ENCODE results near the gene SCLY.

Gene SCLY

DNA sequence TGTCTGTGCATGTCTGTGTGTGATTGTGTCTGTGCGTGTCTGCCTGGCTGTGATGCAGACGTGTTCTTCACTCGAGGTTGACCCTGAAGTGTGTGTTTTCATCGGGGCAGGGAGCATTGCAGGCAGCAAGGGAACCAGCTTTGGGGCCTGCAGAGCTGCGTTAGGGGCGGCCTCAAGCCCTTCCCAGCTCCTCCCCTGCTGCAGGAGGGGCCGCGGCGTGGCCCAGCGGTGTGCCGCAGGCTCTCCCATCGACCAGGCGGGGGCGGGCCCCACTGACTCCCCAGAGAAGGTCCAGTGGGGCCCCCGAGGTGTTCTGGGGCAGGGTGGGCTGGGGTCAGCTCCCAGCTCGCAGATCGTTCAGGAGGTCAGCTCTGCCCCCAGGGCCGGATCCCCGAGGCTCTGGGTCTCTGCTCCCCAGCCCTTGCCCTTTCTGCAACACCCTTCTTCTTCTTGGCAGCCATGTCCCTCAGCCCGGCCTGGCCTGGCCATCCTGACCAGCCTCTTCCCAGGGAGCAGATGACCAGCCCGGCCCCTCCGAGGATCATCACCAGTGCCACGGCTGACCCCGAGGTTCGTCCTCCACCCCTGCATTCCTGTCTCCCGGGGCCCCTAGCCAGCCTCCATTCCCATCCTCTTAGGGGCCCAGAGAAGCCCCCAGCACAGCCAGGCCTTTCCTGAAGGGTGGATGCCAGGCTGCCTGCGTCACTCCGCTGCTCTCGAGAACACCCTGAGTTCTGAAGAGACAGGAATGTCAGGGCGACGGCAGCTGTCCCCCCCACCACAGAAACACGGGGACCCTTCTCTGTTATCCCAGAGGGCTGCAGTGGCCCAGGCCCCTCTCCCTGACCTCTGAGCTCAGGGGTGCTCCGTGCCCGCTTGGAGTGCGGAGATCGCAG is 66.6 kb downstream of the SCLY start:
- no peak for DNase-seq (ENCODE audit: low spot score)

DNA sequence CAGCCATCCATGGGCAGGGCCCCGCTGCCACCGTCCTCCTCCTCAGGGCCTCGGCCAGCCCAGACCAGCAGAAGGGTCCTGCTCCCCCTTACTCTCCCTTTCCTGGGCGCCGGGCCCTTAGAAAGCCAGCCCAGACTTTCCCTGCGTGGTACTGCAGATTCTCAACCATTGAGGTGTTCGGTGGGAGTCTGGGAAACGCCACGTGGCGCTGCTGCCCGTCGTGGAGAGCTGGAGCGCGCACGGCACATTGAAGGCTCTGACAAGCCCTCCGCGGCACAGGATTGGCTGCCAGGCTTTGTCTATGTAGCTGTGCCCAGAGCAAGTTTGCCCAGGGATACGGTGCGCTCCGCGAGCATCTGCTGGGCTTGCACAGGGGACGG is 67.2 kb downstream of the SCLY start:
- no peak for DNase-seq (ENCODE audit: low spot score)

DNA sequence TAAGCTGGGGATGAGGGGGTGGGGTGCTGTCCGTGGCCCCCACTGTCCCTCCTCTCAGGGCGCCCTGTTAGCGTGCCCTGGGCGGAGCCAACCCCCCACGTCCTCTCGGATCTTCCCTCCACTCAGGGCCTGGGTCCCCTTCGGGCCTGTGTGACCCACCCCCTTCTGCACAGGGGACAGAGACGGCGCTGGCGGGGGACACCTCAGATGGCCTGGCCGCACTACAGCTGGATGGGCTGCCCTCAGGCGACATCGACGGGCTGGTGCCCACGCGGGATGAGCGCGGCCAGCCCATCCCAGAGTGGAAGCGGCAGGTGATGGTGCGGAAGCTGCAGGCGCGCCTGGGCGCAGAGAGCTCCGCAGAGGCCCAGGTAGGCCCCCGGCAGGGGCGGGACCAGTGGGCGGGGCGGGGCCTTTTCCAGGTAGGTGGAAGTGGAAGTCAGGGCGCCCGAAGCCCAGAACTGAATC is 67.8 kb downstream of the SCLY start:
- no peak for DNase-seq (ENCODE audit: low spot score)

DNA sequence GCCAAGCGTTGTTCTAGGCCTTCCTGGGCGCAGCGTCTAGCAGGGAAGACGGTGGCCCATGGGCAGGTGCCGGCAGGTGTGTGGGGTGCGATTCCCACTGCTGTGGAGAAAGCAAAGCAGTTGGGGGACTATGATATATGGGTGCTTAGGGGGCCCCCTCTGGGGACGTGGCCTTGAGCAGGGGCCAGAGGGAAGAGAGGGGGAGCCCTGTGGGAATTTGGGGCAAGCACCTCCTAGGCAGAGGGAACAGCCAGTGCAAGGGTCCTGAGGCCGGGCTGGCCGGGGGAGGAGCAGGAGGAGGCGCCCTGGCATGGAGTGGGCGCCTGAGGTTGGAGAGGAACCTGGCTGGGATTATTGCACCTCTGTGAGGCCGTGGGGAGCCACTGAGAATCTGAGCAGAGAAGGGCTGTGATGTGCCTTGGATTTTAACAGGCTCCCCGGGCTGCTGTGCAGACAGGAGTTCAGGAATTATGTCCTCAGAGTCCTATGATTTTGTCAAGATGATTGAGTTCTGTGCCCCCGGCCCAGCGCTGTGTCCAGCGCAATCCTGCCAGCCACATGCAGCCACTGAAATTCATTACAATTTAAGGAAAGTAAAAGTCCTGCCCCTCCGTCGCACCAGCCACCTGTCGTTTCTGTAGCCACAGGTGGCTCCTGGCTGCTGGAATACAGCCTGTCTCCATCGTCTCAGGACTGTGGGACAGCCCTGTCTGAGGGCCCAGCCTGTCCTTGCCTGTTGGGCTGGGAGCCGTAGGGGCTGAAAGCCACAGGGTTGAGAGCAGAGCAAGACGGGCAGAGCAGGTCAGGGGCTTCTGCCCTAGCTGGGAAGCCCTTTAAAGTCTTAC is 68.6 kb downstream of the SCLY start:
- no peak for DNase-seq (ENCODE audit: low spot score)

DNA sequence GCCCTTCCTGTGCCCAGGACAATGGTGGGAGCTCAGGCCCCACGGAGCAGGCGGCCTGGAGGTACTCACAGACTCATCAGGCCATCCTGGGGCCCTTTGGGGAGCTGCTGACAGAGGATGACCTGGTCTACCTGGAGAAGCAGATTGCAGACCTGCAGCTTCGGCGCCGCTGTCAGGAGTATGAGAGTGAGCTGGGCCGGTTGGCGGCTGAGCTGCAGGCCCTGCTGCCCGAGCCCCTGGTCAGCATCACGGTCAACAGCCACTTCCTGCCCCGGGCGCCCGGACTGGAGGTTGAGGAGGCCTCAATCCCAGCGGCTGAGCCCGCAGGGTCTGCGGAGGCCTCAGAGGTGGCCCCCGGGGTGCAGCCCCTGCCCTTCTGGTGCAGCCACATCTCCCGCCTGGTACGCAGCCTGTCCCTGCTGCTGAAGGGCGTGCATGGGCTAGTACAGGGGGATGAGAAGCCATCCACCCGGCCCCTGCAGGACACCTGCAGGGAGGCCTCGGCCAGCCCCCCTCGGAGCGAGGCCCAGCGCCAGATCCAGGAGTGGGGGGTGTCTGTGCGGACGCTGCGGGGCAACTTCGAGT is 69.4 kb downstream of the SCLY start:
- DNase-seq (ENCODE audit: low spot score): no peak

DNA sequence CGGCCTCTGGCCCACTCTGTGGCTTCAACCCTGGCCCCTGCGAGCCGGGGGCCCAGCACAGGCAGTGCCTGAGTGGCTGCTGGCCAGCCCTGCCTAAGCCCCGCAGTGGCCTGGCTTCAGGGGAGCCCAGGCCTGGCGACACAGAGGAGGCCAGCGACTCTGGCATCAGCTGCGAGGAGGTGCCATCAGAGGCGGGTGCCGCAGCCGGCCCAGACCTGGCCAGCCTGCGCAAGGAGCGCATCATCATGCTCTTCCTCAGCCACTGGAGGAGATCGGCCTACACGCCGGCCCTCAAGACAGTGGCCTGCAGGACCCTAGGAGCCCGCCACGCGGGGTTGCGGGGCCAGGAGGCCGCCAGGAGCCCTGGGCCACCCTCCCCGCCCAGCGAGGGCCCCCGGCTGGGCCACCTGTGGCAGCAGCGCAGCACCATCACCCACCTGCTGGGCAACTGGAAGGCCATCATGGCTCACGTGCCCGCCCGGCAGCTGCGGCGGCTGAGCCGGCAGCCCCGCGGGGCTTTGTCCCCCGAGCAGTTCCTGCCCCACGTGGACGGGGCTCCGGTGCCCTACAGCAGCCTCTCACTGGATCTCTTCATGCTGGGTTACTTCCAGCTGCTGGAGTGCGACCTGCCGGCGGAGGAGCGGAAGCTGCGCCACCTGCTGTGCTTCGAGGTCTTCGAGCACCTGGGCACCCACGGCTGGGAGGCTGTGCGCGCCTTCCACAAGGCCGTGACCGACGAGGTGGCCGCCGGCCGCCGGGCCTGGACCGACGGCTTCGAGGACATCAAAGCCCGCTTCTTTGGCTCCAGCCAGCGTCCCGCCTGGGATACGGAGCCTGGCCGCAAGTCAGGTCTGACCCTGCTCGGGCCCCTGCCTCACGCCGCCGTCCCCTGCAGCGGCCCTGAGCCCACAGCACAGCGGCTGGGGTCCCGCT is 70.2 kb downstream of the SCLY start:
- no peak for DNase-seq (ENCODE audit: low spot score)

DNA sequence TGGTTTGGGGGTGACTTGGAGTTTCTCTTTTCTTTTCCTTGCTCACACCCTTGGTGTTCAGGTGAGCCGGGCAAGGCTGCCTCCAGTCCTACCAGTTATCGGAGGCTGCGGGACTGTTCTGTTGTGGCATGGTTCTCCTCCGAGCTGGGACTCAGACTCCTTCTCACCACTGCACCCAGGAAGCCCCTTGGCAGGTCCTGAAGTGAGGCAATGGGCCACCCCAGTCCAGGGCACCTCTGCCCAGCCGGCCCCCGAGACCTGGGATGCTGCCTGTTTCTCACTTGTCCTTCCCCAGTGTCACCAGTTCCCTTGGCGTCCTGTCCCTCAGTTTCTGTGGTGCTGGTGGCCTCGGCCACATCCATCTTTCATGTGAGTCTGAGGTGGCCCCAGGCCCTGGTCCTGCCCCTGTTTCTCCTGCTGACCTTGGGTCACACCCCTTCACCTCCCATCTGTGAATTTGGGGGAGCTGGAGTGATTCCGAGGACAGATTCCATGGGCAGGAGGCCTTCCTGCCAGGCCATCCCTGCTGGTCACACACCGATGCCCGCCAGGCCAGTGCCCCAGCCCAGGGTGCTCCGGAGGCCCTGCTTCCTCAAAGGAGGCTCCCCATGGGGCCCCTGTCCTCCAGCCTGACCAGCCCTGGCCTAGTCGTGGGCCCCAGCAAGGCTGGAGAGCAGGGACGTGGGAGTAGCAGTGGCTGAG is 71.1 kb downstream of the SCLY start:
- no peak for DNase-seq (ENCODE audit: low spot score)

DNA sequence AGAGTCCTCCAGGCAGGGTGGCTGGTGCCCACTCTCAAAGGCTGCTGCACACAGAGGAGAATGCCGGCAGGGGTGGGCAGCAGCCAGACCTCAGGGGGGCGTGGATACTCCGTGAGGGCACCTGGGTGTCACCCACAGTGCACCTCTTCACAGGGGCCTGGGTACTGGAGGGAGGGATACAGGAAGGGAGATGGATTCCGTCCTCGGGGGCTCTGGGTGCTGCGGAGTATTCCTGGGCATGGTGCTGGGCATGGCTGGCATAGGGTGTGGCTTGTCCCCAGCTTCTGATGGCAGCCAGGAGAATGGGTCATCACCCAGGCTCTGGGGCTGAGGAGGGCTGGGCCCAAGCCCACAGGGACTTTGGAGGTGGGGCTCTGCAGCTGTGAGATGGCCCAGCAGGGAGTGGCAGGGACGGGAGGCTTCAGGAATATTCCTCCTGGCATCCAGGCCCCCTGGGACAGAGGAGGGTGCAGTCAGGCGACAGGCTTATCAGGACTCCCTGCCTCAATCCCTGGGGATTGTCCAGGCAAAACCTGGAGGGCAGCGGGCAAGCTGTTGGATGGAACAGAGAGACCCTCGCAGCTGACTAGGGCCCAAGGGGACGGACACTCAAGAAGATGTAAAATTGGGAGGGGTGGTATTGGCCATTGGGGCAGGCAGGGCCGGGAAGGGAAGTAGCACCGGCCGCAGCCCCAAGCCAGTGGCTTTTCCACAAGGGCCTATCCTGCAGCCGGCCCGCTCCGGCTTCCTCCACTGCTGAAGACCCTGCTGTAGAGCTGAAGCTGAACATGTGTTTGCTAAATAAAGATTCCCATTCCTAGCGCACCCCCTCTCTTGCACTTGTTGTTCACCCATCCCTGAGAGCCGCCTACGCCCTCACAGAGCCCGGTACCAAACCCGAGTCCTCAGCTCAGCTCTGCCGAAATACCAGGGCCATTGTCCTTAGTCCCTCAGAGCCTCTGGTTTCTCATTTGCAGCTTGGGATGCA is 72.0 kb downstream of the SCLY start:
- no peak for DNase-seq (ENCODE audit: low spot score)

DNA sequence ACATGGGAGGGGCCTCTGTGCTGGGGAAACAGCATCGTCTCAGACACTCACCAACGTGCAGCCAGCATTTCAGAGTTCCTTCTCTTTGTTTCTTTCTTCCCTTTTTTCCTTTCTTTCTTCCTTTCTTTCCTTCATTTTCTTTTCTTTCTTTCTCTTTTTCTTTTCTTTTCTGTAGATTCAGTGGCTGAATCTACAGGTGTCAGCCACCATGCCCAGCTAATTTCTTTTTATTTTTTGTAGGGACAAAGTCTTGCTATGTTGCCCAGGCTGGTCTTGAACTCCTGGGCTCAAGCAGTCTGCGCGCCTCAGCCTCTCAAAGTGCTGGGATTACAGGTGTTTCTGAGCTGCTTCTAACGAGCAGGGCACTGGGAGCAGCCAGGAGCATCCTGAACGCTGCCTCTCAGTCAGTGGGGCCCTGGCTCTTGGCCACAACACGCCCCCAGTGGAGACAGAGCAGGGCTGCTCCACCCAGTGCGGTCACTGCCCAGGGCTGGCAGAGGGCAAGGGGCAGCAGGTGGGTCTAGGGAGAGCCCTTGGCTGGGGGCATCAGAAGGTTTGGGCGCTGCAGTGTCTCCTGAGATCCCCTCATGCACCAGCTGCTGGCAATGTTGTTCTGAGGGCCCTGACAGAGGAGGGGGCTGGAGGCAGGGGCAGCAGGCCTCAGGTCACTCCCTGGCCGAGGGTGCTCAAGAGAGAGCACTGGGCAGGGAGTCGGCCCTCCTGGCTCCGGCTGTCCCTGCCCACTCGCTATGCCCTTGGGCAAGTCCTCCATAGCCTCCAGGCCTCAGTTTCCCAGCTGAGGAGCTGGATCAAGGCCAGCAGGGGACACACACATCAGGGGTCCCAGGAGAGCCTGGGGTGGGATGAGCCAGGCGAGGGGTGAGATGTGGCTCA is 72.9 kb downstream of the SCLY start:
- no peak for DNase-seq (ENCODE audit: low spot score)

DNA sequence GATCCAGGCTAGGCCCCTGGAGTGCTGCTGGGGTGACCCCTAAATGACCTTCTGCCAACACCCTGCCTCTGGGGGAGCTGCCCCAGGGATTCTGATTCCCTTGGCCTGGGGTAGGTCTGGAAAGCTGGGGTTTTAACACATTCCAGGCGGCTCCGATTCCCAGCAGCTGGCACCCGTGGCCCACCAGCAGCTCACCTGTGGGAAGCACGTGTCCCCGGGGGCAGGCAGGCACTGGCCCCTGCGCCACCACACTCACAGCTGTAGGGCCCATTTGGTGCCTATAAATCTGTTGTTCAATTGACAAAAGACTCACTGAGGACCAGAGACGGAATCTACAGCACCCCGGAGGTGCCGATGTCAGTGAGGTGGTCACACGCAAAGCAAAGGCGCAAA is 73.6 kb downstream of the SCLY start:
- DNase-seq (ENCODE audit: low spot score): no peak

DNA sequence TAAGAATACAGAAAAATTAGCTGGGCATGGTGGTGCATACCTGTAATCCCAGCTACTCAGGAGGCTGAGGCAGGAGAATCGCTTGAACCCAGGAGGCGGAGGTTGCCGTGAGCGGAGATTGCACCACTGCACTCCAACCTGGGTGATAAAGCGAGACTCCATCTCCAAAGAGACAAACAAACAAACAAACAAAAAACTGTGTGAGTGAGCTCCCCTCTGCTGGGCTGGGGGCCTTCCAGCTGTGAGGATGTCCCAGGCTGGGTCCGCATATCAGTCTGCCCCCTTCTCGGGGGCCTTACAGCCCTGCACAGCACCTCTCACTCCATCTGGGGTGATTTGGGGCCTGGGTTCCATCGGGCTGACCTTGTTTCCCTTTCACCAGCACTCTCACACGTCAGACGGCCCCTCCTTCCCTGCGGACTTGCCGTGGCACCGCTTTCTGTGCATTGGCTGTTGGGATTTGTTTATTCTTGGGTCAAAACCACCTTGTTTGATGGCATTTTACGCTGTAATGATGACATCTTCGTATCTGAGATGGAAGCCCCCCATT is 74.9 kb downstream of the SCLY start:
- no peak for DNase-seq (ENCODE audit: low spot score)

DNA sequence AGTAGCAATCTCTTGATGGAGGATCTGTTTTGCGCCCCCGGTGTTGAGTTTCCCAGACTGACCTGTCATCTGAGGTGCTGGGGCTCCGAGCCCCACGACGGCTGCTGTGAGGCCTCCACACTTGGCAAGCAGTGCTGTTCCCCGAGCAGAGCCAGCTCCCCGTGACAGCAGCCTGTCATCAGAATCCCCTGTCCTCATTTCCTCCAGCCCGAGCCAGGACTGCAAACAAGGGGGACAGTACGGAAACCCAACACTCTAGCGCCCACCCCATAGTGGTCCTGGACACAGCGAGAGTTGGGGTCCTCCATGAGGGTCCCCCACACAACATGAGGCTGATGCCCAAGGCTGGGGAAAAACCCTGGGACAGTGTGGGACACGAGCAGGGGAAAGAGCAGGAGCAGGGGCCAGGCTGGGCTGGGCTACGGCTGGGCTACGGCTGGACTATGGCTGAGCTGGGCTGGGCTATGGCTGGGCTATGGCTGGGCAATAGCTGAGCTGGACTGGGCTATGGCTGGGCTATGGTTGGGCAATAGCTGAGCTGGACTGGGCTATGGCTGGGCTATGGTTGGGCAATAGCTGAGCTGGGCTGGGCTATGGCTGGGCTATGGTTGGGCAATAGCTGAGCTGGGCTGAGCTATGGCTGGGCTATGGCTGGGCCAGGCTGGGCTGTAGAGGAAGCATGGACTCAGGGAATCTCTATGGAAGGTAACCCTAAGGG is 76.2 kb downstream of the SCLY start:
- DNase-seq (ENCODE audit: low spot score): no peak

DNA sequence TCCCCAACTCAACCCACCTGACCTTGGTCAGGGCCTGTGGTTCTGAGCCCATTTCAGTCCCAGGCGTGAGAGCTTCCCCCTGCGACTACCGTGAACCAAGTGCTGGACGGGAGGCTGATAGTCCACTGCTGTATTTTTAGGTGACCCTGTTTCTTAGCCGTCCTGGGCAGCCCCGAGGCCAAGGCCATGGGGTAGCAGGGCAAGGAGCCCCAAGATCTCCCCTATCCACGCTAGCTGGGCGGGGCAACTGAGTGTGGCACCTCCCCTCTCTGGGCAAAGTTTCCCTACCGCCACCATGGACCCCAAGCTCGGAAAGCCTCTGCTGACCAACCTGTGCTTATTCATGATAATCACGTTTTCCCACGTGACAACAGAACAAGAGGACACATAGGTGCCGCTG is 77.1 kb downstream of the SCLY start:
- no peak for DNase-seq (ENCODE audit: low spot score)

DNA sequence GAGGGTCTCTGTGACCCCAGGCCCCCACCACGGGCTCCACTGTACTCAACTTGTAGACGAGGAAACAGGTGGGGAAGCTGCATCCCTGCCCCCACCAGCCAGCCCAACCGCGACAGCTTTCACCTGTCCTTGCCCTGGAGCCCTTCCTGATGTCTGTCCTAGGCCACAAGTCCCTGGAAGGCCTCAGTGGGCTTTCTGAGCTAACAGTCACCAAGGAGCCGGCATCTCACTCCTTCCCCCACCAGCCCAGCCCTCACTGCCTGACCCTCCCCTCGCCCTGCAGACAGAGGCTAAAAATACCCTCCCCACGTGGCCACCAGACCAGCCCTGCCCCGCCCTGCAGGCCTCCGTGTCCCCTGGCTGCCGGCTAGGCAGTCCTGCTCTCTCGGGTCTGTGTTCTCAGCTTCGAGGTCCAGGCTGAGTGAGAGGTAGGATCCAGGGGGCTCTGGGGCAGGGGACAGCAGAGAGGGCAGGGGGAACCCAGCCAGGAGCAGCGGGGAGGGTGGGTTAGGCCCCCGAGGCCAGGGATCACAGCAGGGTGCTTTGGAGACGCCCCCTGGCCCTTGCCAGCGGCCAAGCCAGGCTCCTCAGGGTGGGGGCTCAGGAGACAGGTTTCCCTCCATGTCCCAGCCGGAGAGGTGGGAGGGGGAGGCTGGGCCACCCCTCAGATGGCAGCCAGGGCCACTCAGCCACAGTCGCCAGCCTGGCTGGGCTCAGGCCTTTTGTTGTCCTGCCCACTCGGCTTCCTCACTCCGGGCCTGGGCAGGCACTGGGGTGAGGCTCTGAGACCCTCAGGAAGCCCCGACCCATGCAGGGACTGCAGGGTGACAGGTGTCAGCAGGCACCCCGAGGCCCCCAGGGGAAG is 77.8 kb downstream of the SCLY start, which contains the start of gene KLHL30:
Gene KLHL30 (plus strand): TSS at position 338 of the 865 bp plus-strand sequence. CDS start 2,087 bp downstream, outside the sequence.
- DNase-seq (ENCODE audit: low spot score): no peak

DNA sequence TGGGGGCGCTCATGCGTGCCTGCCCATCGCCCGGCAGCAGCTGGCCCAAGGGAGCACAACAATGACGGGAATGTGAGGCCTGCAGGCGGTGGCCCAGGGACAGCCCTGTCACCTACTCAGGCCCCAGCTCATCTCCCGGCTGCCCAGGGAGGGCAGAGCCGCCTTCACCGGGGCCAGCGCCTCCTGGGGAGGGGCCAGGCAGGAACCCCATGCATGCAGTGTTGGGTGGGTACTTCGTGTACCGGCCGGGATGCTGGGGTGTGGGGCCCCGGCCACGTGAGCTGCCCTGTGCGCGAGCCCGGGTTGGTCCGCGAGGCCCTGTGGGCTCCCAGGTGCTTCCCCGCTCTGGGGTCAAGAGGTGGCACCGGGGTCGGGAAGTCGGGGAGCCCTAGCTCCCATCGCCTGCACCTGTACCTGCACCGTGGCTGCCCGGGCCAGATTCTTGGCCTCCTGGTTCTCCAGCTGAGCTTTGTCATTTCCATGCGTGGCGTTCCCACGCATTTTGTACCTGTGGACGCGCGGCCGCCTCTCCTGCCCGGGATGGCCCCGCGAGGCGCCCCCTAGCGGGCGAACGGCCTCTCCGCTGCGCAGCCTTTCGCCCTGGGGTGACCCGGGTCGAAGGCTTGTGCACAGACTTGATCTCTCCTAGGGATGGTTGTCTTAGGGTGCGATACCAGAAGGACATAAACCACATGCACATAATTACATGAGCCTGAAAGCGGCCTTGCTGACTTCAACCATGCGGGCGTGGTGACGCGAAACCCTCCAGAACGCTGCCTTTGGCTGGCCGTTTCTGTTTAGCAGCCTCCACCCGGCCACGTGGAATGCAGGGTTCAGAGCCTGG is 78.6 kb downstream of the SCLY start:
- DNase-seq (ENCODE audit: low spot score): no peak

DNA sequence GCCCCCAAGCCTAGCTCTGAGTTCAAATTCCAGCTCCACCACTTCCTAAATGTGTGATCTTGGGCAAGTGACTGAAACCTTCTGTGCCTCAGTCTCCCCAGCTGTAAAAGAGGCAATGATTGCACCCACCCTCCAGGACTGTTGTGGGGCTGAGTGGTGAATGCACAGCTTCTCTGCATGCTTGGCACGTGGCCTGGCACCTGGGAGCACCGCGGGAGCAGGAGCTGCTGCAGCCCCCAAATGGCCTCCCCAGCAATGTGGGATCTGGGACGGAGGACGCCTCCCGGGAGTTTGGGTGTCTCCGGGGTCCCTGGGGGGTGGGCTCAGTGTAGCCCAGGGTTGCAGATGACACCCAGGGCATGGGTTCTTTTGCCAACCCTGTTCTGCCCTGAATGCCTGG is 79.2 kb downstream of the SCLY start:
- DNase-seq (ENCODE audit: low spot score): no peak

Data from left forelimb (tissue), 1 donor.